ENCODE measurements around the gene IPO9. TPM values are rescaled to one million over a fixed set of nuclear protein-coding genes. Genes with fewer than 3 reads are reported as not detected.
A peak's percentile ranks its signal among the peaks of the same experiment; 100 is the strongest.

The IPO9 gene
- total RNA-seq, 4 donors from 2014 or later = 7.2 to 16.3 (median 10.3) TPM

DNA sequence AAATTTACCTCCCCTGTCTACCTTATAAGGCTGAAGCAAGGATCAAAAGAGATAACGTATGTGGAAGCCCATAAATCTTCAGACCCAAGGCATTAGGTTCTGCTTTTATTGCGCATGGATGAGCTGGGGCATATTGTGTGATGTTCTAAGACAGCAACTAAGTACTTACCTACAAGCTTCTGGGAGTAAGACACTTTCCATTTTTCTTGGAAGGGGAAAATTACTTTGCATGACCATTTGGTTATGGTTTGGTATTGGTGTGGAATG, 96.3 kb downstream of the IPO9 start:
- no peak overlapping the region for H3K4me3 ChIP-seq
- no peaks in the 10 kb centered on the region for H3K9me3 ChIP-seq
- no peaks in the 10 kb centered on the region for H3K27me3 ChIP-seq
- H3K4me1 ChIP-seq = peaks cover 7 to 18% of the 10 kb centered on the region in 2 donors
- ATAC-seq = no peak
- in situ Hi-C loops (cut with MboI; ENCODE audit: low sequenced_read_pairs in 4 of 4) (no loop called here), intact Hi-C loops (cut with DNase I; ENCODE audit: low total_unique reads) (no loop called here)
- TF ChIP-seq, protein P1, sequence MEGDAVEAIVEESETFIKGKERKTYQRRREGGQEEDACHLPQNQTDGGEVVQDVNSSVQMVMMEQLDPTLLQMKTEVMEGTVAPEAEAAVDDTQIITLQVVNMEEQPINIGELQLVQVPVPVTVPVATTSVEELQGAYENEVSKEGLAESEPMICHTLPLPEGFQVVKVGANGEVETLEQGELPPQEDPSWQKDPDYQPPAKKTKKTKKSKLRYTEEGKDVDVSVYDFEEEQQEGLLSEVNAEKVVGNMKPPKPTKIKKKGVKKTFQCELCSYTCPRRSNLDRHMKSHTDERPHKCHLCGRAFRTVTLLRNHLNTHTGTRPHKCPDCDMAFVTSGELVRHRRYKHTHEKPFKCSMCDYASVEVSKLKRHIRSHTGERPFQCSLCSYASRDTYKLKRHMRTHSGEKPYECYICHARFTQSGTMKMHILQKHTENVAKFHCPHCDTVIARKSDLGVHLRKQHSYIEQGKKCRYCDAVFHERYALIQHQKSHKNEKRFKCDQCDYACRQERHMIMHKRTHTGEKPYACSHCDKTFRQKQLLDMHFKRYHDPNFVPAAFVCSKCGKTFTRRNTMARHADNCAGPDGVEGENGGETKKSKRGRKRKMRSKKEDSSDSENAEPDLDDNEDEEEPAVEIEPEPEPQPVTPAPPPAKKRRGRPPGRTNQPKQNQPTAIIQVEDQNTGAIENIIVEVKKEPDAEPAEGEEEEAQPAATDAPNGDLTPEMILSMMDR (IDR thresholded peaks at IDR 0.05 in 4 of 5, conservative IDR thresholded peaks at IDR 0.05 in 1 of 5) = no peak
- no peak for TF ChIP-seq POLR2A (IDR thresholded peaks at IDR 0.05)
- no peak for DNase-seq
- no peaks in the 10 kb centered on the region for H3K36me3 ChIP-seq
- H3K27ac ChIP-seq = peak overlapping the region in 1 of 4 donors; percentile 48

DNA sequence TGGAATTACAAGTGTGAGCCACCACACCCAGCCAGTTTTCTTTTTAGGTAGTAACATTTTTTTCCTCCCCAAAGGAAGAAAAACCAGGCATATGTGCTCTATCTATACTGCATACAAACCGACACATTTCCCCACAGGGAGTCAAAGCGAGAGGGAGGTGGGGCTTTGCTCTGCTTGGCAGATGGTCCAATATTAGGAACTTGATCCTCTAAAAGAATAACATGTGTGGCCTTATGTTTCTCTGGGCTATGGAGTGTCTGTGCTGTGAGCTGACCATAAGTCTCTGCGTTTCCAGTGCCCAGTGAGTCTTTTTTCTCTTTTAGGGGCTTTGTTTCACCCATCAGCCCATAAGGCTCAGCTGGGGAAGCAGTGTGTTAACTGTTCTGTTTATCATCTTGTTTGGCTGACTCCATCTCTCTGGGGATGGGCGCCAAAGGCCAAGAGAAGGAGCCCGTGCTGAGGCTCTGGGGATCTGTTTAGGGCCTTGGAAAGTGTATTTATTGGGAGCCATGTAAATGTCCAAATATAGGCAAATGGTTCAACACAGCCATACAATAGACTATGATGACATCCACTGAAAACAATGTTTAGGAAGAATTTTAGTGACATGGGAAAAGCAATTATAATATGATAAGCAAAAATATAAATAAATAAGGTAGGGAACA, 97.2 kb downstream of the IPO9 start:
- H3K4me1 ChIP-seq = peaks cover 6 to 14% of the 10 kb centered on the region in 2 donors
- intact Hi-C loops (cut with DNase I; ENCODE audit: low total_unique reads) = no loop called here
- ATAC-seq (no peak), DNase-seq (no peak)
- H3K36me3 ChIP-seq = no peaks in the 10 kb centered on the region
- H3K4me3 ChIP-seq = no peak overlapping the region
- no peaks in the 10 kb centered on the region for H3K9me3 ChIP-seq
- no peaks in the 10 kb centered on the region for H3K27me3 ChIP-seq
- no peak for TF ChIP-seq POLR2A (IDR thresholded peaks at IDR 0.05)
- TF ChIP-seq, protein P1 (IDR thresholded peaks at IDR 0.05 in 4 of 5, conservative IDR thresholded peaks at IDR 0.05 in 1 of 5) = no peak
- H3K27ac ChIP-seq = peak overlapping the region; percentile 48 to 58 (median 53)
- in situ Hi-C loops (cut with MboI; ENCODE audit: low sequenced_read_pairs in 4 of 4) = no loop called here

DNA sequence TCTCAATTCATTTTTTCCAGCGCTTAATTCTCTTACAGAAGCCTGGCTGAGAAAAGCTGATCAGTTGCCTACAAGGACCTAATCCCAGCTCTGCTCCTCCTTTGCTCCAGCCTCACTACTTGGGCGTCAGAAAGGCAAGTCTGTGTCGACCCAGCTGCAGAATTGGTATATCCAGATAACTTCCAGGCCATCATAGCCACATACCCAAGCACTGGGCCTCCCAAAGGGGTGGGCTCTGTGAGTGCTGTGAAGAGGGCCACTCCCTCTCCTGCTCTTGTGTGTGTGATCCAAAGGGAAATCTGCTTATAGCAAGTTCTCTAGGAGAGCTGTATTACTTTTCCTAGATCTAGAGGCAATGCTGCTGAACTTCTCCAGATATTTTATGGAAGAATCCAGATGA, 99.3 kb downstream of the IPO9 start:
- intact Hi-C loops (cut with DNase I; ENCODE audit: low total_unique reads) (no loop called here), in situ Hi-C loops (cut with MboI; ENCODE audit: low sequenced_read_pairs in 4 of 4) (no loop called here)
- peaks cover 6 to 14% of the 10 kb centered on the region in 2 donors for H3K4me1 ChIP-seq
- no peak overlapping the region for H3K27ac ChIP-seq
- H3K9me3 ChIP-seq = no peaks in the 10 kb centered on the region
- no peak for ATAC-seq
- H3K4me3 ChIP-seq = no peak overlapping the region
- H3K36me3 ChIP-seq = no peaks in the 10 kb centered on the region
- no peak for DNase-seq
- no peak for TF ChIP-seq POLR2A (IDR thresholded peaks at IDR 0.05)
- TF ChIP-seq, protein P1 (IDR thresholded peaks at IDR 0.05 in 4 of 5, conservative IDR thresholded peaks at IDR 0.05 in 1 of 5) = no peak
- no peaks in the 10 kb centered on the region for H3K27me3 ChIP-seq

DNA sequence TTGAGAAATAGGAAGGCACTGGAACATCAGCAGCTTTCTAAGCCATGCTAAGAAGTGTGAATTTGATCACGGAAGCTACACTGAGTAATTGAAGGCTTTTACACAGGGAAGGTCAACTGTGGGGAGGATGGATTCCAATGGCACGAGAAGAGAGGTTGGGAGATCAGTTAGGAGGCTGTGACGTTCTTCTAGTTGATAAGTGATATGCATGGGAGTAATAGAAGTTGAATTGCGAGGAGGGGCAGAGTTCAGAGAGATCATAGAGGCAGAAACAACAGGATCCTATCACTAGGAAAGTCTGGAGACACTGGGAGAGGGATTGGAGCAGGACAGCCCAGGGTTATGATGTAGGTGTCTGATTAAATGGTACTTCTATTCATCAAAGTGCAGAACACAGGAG, 101.2 kb downstream of the IPO9 start:
- peak overlapping the region in 1 of 4 donors; percentile 18 for H3K27ac ChIP-seq
- no peaks in the 10 kb centered on the region for H3K9me3 ChIP-seq
- no peak for DNase-seq
- intact Hi-C loops (cut with DNase I; ENCODE audit: low total_unique reads) = no loop called here
- TF ChIP-seq, protein P1 (IDR thresholded peaks at IDR 0.05 in 4 of 5, conservative IDR thresholded peaks at IDR 0.05 in 1 of 5) = no peak
- no peak for TF ChIP-seq POLR2A (IDR thresholded peaks at IDR 0.05)
- in situ Hi-C loops (cut with MboI; ENCODE audit: low sequenced_read_pairs in 4 of 4) = no loop called here
- no peak overlapping the region for H3K4me3 ChIP-seq
- H3K4me1 ChIP-seq = peaks cover 6 to 14% of the 10 kb centered on the region in 2 donors
- no peak for ATAC-seq
- H3K36me3 ChIP-seq = no peaks in the 10 kb centered on the region
- H3K27me3 ChIP-seq = no peaks in the 10 kb centered on the region

DNA sequence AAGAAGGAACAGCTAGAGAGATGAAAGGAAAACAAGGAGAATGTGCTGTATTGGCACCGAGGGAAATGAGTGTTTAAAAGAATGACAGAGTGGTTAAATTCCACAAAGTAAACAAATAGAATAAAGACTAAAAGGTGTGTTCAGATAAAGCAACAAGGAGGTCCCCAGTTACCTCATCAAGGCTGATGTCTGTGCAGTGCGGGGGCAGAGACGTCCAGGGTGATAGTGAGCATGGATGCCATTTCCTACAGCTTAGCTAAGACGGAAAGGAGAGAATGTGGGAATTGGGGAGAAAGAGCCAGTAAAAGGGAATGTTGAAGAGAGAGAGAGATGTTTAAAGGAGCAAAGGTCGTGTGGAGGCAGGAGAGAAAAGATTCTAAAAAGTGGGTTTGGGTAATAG, 101.8 kb downstream of the IPO9 start:
- intact Hi-C loops (cut with DNase I; ENCODE audit: low total_unique reads) = no loop called here

More for the DNA sequence above, 101.8 kb downstream of the IPO9 start:
- ATAC-seq (no peak), DNase-seq (no peak)
- no peaks in the 10 kb centered on the region for H3K27me3 ChIP-seq
- H3K36me3 ChIP-seq = no peaks in the 10 kb centered on the region
- no peak overlapping the region for H3K27ac ChIP-seq
- in situ Hi-C loops (cut with MboI; ENCODE audit: low sequenced_read_pairs in 4 of 4) = no loop called here
- peaks cover 6 to 12% of the 10 kb centered on the region in 2 donors for H3K4me1 ChIP-seq
- no peak overlapping the region for H3K4me3 ChIP-seq
- H3K9me3 ChIP-seq = no peaks in the 10 kb centered on the region
- TF ChIP-seq, protein P1 (IDR thresholded peaks at IDR 0.05 in 4 of 5, conservative IDR thresholded peaks at IDR 0.05 in 1 of 5) = no peak
- no peak for TF ChIP-seq POLR2A (IDR thresholded peaks at IDR 0.05)

Data from gastrocnemius medialis (tissue), 4 donors.